PC-9 (cell line): ENCODE results near the gene ALCAM. TPM values are rescaled to one million over a fixed set of nuclear protein-coding genes. Genes with fewer than 3 reads are reported as not detected.

Source experiments
- BruUV-seq: library from RNA; stranded (reverse); fragments of 400-500 nt; replicated peaks from 2 replicates; lab custom pipeline; 2021; lab: Mats Ljungman, UMichigan
- CTCF ChIA-PET: fragments of 300-600 bp; sonication (Branson Sonifier 250); formaldehyde crosslinking; loops from one replicate; lab custom pipeline; 2022; ENCODE audit warnings: antibody characterized with exemption; lab: Charles Lee
- POLR2A ChIA-PET: fragments of 300-600 bp; sonication (Branson Sonifier 250); formaldehyde crosslinking; loops from one replicate; lab custom pipeline; 2022; ENCODE audit warnings: antibody characterized with exemption; ENCODE audit not compliant: unreplicated experiment; lab: Charles Lee
- DNase-seq, 2 experiments: peaks; one replicate each; pipeline versions ENCODE4 v3.0.0 to v3.0.0-alpha.2; 2015 to 2022; ENCODE audit warnings: mixed read lengths in 1 of 2
- H2AFZ ChIP-seq: fragments of 200-600 bp; sonication (generic); 2 replicates; pipeline ENCODE4 v1.8.1; 2017; ENCODE audit warnings: antibody characterized with exemption
- H3F3A ChIP-seq: fragments of 200-600 bp; sonication (generic); 2 replicates; pipeline ENCODE4 v1.8.1; 2017; ENCODE audit warnings: antibody characterized with exemption, mild to moderate bottlenecking, low read depth; ENCODE audit not compliant: insufficient read depth
- H3K27ac ChIP-seq: fragments of 200-600 bp; sonication (generic); 2 replicates; pipeline ENCODE4 v1.6.1; 2016; ENCODE audit warnings: mixed run types
- H3K27me3 ChIP-seq: fragments of 200-600 bp; sonication (generic); 2 replicates; pipeline ENCODE4 v1.6.1; 2016; ENCODE audit warnings: low read depth, mixed run types; ENCODE audit not compliant: insufficient read depth
- H3K36me3 ChIP-seq: fragments of 200-600 bp; sonication (generic); 2 replicates; pipeline ENCODE4 v1.6.1; 2016; ENCODE audit warnings: low read depth, mixed run types
- H3K4me1 ChIP-seq: fragments of 200-600 bp; sonication (generic); replicated peaks from 2 replicates; pipeline ENCODE4 v1.6.1; 2016; ENCODE audit warnings: mixed run types; ENCODE audit not compliant: insufficient read depth
- H3K4me2 ChIP-seq: fragments of 200-600 bp; sonication (generic); 2 replicates; pipeline ENCODE4 v1.6.1; 2017; ENCODE audit warnings: mixed run types
- H3K4me3 ChIP-seq: fragments of 200-600 bp; sonication (generic); 2 replicates; pipeline ENCODE4 v1.6.1; 2016; ENCODE audit warnings: mixed run types
- H3K79me2 ChIP-seq: fragments of 200-600 bp; sonication (generic); 2 replicates; pipeline ENCODE4 v1.6.1; 2017; ENCODE audit warnings: low read depth, mixed run types
- H3K9me2 ChIP-seq: fragments of 200-600 bp; sonication (generic); 2 replicates; pipeline ENCODE4 v1.8.1; 2017; ENCODE audit warnings: mild to moderate bottlenecking; ENCODE audit not compliant: insufficient read depth
- H3K9me3 ChIP-seq: fragments of 200-600 bp; sonication (generic); 2 replicates; pipeline ENCODE4 v1.8.1; 2016; ENCODE audit warnings: low read depth; ENCODE audit not compliant: insufficient read depth
- H4K20me1 ChIP-seq: fragments of 200-600 bp; sonication (generic); 2 replicates; pipeline ENCODE4 v1.8.1; 2017; ENCODE audit not compliant: insufficient read depth
- EZH2 ChIP-seq: fragments of 200-600 bp; sonication (generic); IDR thresholded peaks from 2 replicates; pipeline ENCODE4 v1.8.0; 2017; ENCODE audit warnings: antibody characterized with exemption, low read depth
- intact Hi-C: fragments of 100-400 bp; cut with micrococcal nuclease; formaldehyde crosslinking; loops from one replicate; pipeline ENCODE4 v1.10.0; 2022; ENCODE audit not compliant: unreplicated experiment
- total RNA-seq: library from RNA; stranded (reverse); gene quantifications from 2 replicates; pipeline ENCODE4 v1.2.3, GENCODE V29; 2021
- TF ChIP-seq, protein P1 (sequence below): fragments of 200-600 bp; sonication (generic); conservative IDR thresholded peaks from 2 replicates; pipeline ENCODE4 v1.6.1; 2017; ENCODE audit warnings: mixed run types, antibody characterized with exemption, mild to moderate bottlenecking, moderate library complexity

Gene ALCAM
- total RNA-seq, 1 experiment from 2014 or later: 132 TPM

DNA sequence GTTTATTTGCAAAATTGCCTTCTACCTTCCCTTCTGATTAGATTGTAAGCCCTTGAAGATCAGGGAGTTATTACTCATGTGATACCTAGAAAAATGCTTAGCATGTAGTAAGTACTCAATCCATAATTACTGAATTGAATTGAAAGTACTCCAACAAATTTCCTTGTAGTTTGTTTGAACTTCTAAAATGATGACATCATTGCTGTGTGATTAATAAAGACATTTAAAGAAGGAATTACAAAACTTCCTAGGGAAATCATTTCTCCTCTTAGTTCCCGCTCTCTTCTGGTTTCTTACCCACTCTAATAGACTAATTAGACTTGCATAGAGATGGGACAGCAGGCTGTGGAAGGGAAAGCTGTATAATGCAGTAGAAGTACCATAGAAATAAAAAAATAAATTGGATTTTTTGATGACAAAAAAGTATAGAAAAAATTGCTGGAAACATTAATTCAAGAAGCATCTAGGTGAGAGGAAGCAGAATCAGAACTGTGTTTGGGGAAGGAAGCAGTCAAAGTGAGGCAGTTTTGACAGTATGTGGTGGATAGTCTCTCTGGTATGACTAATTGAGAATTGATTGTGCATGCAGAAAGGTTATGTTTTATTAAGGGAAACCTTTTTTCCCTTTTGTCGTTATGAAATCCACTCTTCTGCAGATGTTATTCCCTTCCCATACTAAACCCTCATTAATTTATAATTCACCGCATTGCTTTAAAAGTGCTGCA is 93.0 kb downstream of the ALCAM start:
- CTCF ChIA-PET: no interaction called here
- intact Hi-C loops: no loop called here
- no peaks in the 10 kb centered on the region for H3K79me2 ChIP-seq

DNA sequence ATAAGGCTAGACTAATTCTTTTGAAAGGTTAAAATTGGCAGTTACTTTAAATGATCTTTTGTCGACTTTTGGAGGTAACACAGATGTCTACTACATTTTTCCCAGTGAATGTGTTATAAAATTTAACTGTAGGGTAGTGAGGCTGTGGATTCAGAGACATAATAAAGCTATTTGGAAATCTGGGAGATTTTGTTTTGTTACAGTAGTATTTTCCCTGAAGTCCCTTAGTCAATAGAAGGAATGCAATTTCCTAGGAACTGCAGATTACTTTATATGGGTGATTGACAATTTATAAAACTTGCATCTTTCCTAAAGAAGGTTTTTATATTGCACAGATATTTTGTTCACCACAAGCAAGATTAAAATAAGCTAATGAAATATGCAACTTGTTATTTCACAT is 96.9 kb downstream of the ALCAM start:
- no peaks in the 10 kb centered on the region for H3K27me3 ChIP-seq
- H3K79me2 ChIP-seq: no peaks in the 10 kb centered on the region
- no peak overlapping the region for H3K27ac ChIP-seq
- H3K9me3 ChIP-seq: no peaks in the 10 kb centered on the region; the same call in 1 of the 2 replicates
- H3K4me2 ChIP-seq: no peak overlapping the region
- H3F3A ChIP-seq: no peaks in the 10 kb centered on the region
- H3K9me2 ChIP-seq: no peaks in the 10 kb centered on the region; the same call in 1 of the 2 replicates
- CTCF ChIA-PET: no interaction called here
- no peaks in the 10 kb centered on the region for H3K4me1 ChIP-seq
- H3K36me3 ChIP-seq: no peaks in the 10 kb centered on the region
- POLR2A ChIA-PET: no interaction called here
- TF ChIP-seq, protein P1, sequence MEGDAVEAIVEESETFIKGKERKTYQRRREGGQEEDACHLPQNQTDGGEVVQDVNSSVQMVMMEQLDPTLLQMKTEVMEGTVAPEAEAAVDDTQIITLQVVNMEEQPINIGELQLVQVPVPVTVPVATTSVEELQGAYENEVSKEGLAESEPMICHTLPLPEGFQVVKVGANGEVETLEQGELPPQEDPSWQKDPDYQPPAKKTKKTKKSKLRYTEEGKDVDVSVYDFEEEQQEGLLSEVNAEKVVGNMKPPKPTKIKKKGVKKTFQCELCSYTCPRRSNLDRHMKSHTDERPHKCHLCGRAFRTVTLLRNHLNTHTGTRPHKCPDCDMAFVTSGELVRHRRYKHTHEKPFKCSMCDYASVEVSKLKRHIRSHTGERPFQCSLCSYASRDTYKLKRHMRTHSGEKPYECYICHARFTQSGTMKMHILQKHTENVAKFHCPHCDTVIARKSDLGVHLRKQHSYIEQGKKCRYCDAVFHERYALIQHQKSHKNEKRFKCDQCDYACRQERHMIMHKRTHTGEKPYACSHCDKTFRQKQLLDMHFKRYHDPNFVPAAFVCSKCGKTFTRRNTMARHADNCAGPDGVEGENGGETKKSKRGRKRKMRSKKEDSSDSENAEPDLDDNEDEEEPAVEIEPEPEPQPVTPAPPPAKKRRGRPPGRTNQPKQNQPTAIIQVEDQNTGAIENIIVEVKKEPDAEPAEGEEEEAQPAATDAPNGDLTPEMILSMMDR: no peak
- no peak for TF ChIP-seq EZH2
- no peaks in the 10 kb centered on the region; the same call in 1 of the 2 replicates for H4K20me1 ChIP-seq
- no TSS peak for BruUV-seq
- no peak overlapping the region for H3K4me3 ChIP-seq
- H2AFZ ChIP-seq: no peak overlapping the region
- intact Hi-C loops: no loop called here
- DNase-seq: no peak

More for the DNA sequence above, 93.0 kb downstream of the ALCAM start:
- H3K36me3 ChIP-seq: no peaks in the 10 kb centered on the region
- no peaks in the 10 kb centered on the region for H3K4me1 ChIP-seq
- no peaks in the 10 kb centered on the region for H3K9me3 ChIP-seq
- H4K20me1 ChIP-seq: no peaks in the 10 kb centered on the region; the same call in 1 of the 2 replicates
- H3K9me2 ChIP-seq: no peaks in the 10 kb centered on the region; the same call in 1 of the 2 replicates
- no peak overlapping the region for H3K27ac ChIP-seq
- H3F3A ChIP-seq: no peaks in the 10 kb centered on the region
- H3K4me3 ChIP-seq: no peak overlapping the region
- TF ChIP-seq, protein P1: no peak
- no peak for TF ChIP-seq EZH2
- no peak overlapping the region for H2AFZ ChIP-seq
- POLR2A ChIA-PET: no interaction called here
- DNase-seq: no peak
- no TSS peak for BruUV-seq
- H3K4me2 ChIP-seq: no peak overlapping the region
- H3K27me3 ChIP-seq: no peaks in the 10 kb centered on the region

DNA sequence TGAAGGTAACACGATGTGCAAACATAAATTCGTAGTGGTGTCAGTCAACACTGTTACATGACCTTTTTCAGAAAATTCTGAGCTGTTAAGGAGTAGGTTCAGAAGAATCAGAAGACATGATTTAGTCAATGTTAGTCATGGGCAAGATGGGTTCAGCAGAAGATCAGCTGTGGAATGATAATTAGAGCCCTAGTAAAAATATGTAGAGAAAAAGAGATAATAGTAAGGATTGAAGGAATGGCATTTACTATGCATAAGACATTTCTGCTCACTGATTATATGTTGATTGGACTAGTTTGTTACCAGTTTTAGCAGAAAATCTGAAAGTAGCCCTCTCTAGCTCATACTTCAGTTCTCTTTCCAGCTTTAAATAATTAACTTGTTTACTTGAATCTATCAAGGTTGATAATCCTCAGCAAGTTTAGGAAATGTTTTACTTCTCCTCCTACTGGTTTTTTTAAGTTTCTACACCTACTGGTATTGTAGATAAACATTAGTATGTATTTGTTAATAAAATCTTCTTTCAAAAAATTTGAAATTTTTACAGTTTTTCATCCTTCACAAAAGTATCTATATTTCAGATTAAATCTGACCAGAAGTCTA is 98.6 kb downstream of the ALCAM start:
- H4K20me1 ChIP-seq: no peaks in the 10 kb centered on the region; the same call in 1 of the 2 replicates
- no peak overlapping the region for H2AFZ ChIP-seq
- POLR2A ChIA-PET: no interaction called here
- H3K27ac ChIP-seq: no peak overlapping the region
- no peaks in the 10 kb centered on the region; the same call in 1 of the 2 replicates for H3K9me3 ChIP-seq
- TF ChIP-seq, protein P1: no peak
- no peak for TF ChIP-seq EZH2
- H3K36me3 ChIP-seq: no peaks in the 10 kb centered on the region
- H3K4me2 ChIP-seq: no peak overlapping the region
- intact Hi-C loops: no loop called here
- H3K27me3 ChIP-seq: no peaks in the 10 kb centered on the region
- no TSS peak for BruUV-seq
- no peaks in the 10 kb centered on the region for H3K79me2 ChIP-seq
- H3F3A ChIP-seq: no peaks in the 10 kb centered on the region
- H3K4me3 ChIP-seq: no peak overlapping the region
- H3K4me1 ChIP-seq: no peaks in the 10 kb centered on the region
- H3K9me2 ChIP-seq: no peaks in the 10 kb centered on the region; the same call in 1 of the 2 replicates
- no peak for DNase-seq
- CTCF ChIA-PET: no interaction called here
